Right lobe of liver (tissue), 6 donors: ENCODE results near the gene MBOAT2. TPM values are rescaled to one million over a fixed set of nuclear protein-coding genes. Genes with fewer than 3 reads are reported as not detected.

Source experiments
- ATAC-seq, 4 donors: fragments of 200-7000 bp; cut with Tn5 transposase; one replicate each; pipeline ENCODE4 v1.9.1; 2020; ENCODE audit warnings: mild to moderate bottlenecking in 4 of 4, moderate library complexity in 4 of 4
- DNase-seq, 3 donors: peaks; one replicate each; pipeline ENCODE4 v3.0.0-alpha.2; 2020
- H3K27ac ChIP-seq, 3 donors: fragments of 200-600 bp; one replicate each; pipeline ENCODE4 v1.8.0; 2022
- H3K27me3 ChIP-seq, 2 donors: fragments of 200-600 bp; one replicate each; pipeline ENCODE4 v1.8.0; 2022
- H3K36me3 ChIP-seq, 4 donors: fragments of 200-600 bp; sonication (generic) in 1 of 4; one replicate each; pipeline versions ENCODE4 v1.5.1 to v1.8.0; 2017 to 2022; ENCODE audit warnings: control low read depth in 1 of 4
- H3K4me1 ChIP-seq, 4 donors: fragments of 200-600 bp; sonication (generic) in 1 of 4; one replicate each; pipeline versions ENCODE4 v1.5.1 to v1.8.0; 2017 to 2022; ENCODE audit warnings: control low read depth in 1 of 4
- H3K4me3 ChIP-seq, 3 donors: fragments of 200-600 bp; one replicate each; pipeline ENCODE4 v1.8.0; 2022
- H3K9me3 ChIP-seq, 4 donors: fragments of 200-600 bp; sonication (generic) in 1 of 4; one replicate each; pipeline versions ENCODE4 v1.5.1 to v1.8.0; 2017 to 2022; ENCODE audit warnings: control low read depth in 1 of 4
- CTCF ChIP-seq, 4 donors: fragments of 200-600 bp in 3 of 4; fragments of 450-650 bp in 1 of 4; IDR thresholded peaks; one replicate each; pipeline versions ENCODE4 v1.5.1 to v1.8.0; 2016 to 2022; ENCODE audit warnings: antibody characterized with exemption in 4 of 4, mild to moderate bottlenecking in 2 of 4
- POLR2A ChIP-seq: fragments of 450-650 bp; IDR thresholded peaks from one replicate; pipeline ENCODE4 v1.6.1; 2017; ENCODE audit warnings: antibody characterized with exemption, mild to moderate bottlenecking
- WGBS: methylation state at CpG from one replicate; pipeline ENCODE4 v1.1.6; 2018; ENCODE audit warnings: low coverage, low lambda C conversion rate; ENCODE audit not compliant: insufficient coverage; ENCODE audit errors: missing lambda C conversion rate; 5-methylcytosine and 5-hydroxymethylcytosine counted together
- intact Hi-C, 2 donors: fragments of 100-400 bp; cut with DNase I; formaldehyde crosslinking; loops; one replicate each; pipeline versions ENCODE4 v1.11.2 to v1.14.1; 2022
- total RNA-seq, 6 experiments: library from RNA; depleted of rRNA in 2 of 6; stranded (reverse); fragments of >200 nt in 2 of 6; fragmentation: NEBNext Ultra II Directional in 3 of 6; extraction: Animal tissue kit (Norgen Biotek cat#: 25700) in 3 of 6; gene quantifications; one replicate each; pipeline versions ENCODE4 v1.1.0 to v1.2.4, GENCODE V29; 2016 to 2023
- donor health status: DM: no; HTN: yes; CAD: no.
- donor health status: DM: no; HTN: no; CAD: no.
- donor health status: DM: no; HTN: no; CAD: no.
- donor health status: DM: no; HTN: yes; CAD: no.
- donor health status: DM: no; HTN: yes; CAD: no.

Gene MBOAT2
- total RNA-seq, 6 experiments from 2014 or later, result 0.50 to 1.9 (median 1.5) TPM

- H3K27ac ChIP-seq, result no peak overlapping the region
- H3K36me3 ChIP-seq, result no peaks in the 10 kb centered on the region
- no peaks in the 10 kb centered on the region for H3K9me3 ChIP-seq
- WGBS, result 40% methylated on average over 5 of the region's 5 CpGs
- H3K4me3 ChIP-seq, result no peak overlapping the region
- no peaks in the 10 kb centered on the region for H3K4me1 ChIP-seq
- no peaks in the 10 kb centered on the region for H3K27me3 ChIP-seq
- no peak for TF ChIP-seq POLR2A
- DNase-seq (no peak), ATAC-seq (no peak)
- intact Hi-C loops, result no loop called here
Observed at GRCh38 chr2:8992643-8993042, 10.8 kb downstream of the MBOAT2 start.

- no peak for TF ChIP-seq CTCF (IDR thresholded peaks at IDR 0.05)
- no peak for TF ChIP-seq POLR2A
- H3K36me3 ChIP-seq, result no peaks in the 10 kb centered on the region
- H3K27me3 ChIP-seq, result no peaks in the 10 kb centered on the region
- intact Hi-C loops, result no loop called here
- 55% methylated on average over 5 of the region's 5 CpGs for WGBS
- no peak overlapping the region for H3K4me3 ChIP-seq
- no peaks in the 10 kb centered on the region for H3K9me3 ChIP-seq
- ATAC-seq (no peak), DNase-seq (no peak)
- H3K27ac ChIP-seq, result no peak overlapping the region
- no peaks in the 10 kb centered on the region for H3K4me1 ChIP-seq
Observed at GRCh38 chr2:8989536-8990079, 13.9 kb downstream of the MBOAT2 start.

GRCh38 chr2:8987410-8987809, 16.1 kb downstream of the MBOAT2 start:
- WGBS, result 76% methylated on average over 2 of the region's 3 CpGs
- no peaks in the 10 kb centered on the region for H3K4me1 ChIP-seq
- DNase-seq (no peak), ATAC-seq (no peak)
- H3K9me3 ChIP-seq, result no peaks in the 10 kb centered on the region
- no peaks in the 10 kb centered on the region for H3K36me3 ChIP-seq
- no peak for TF ChIP-seq POLR2A
- no peak for TF ChIP-seq CTCF (IDR thresholded peaks at IDR 0.05)
- no peak overlapping the region for H3K27ac ChIP-seq
- intact Hi-C loops, result no loop called here
- no peak overlapping the region for H3K4me3 ChIP-seq
- no peaks in the 10 kb centered on the region for H3K27me3 ChIP-seq

- H3K27ac ChIP-seq, result no peak overlapping the region
- no peak for ATAC-seq
Observed at GRCh38 chr2:8986327-8986976, 17.0 kb downstream of the MBOAT2 start.

More at GRCh38 chr2:8986327-8986976, 17.0 kb downstream of the MBOAT2 start:
- Histone ChIP-seq H3K4me3 (no peak overlapping the region), H3K4me1 (no peaks in the 10 kb centered on the region), H3K27me3 (no peaks in the 10 kb centered on the region), H3K36me3 (no peaks in the 10 kb centered on the region), H3K9me3 (no peaks in the 10 kb centered on the region)
- DNase-seq, result no peak
- intact Hi-C loops, result no loop called here
- WGBS, result 81% methylated on average over 11 of the region's 11 CpGs
- TF ChIP-seq CTCF (IDR thresholded peaks at IDR 0.05) (no peak), POLR2A (no peak)
